Forelimb muscle (tissue), 1 donor: Measurements from ENCODE around the gene DDX46. TPM values are rescaled to one million over a fixed set of nuclear protein-coding genes. Genes with fewer than 3 reads are reported as not detected.
A peak's percentile ranks its signal among the peaks of the same experiment; 100 is the strongest.
"Not testable (repeated sequence)": the region's sequence is repeated elsewhere in the genome, so short reads cannot be mapped to it uniquely, and the experiment has no call there.

Experiments
- DNase-seq: peaks from one replicate; pipeline ENCODE4 v3.0.0-alpha.2; 2013; ENCODE audit warnings: low read depth
- polyA plus RNA-seq: library from polyadenylated mRNA; unstranded; fragments of 120-200 nt; gene quantifications from one replicate; pipeline ENCODE4 v1.2.1, GENCODE V29; 2013; ENCODE audit not compliant: insufficient read length

DDX46 gene
- polyA plus RNA-seq, 1 donor = 58.0 TPM

- no peak for DNase-seq
These were observed 86.8 kb downstream of the DDX46 start for GRCh38 chr5:134845335-134845851.

GRCh38 chr5:134845852-134846640, 87.5 kb downstream of the DDX46 start, which contains the start of gene C5orf24:
TSS of gene C5orf24 (plus strand) at chr5:134845968. CDS start at chr5:134854901, 8,933 bp downstream.
- peak; percentile 90 for DNase-seq

- DNase-seq = no peak
These were observed 88.0 kb downstream of the DDX46 start for GRCh38 chr5:134846641-134846960.

- DNase-seq = not testable (repeated sequence)
These were observed 90.9 kb downstream of the DDX46 start for GRCh38 chr5:134849434-134849933.

GRCh38 chr5:134851307-134851923, 92.8 kb downstream of the DDX46 start:
- DNase-seq = no peak

GRCh38 chr5:134856465-134856864, 97.9 kb downstream of the DDX46 start:
- DNase-seq = not testable (repeated sequence)

GRCh38 chr5:134857401-134857800, 98.8 kb downstream of the DDX46 start:
- no peak for DNase-seq

GRCh38 chr5:134864707-134865106, 106.1 kb downstream of the DDX46 start:
- DNase-seq = no peak

- DNase-seq = no peak
These were observed 114.9 kb downstream of the DDX46 start for GRCh38 chr5:134873494-134873893.

- DNase-seq = peak; percentile 78
These were observed 115.6 kb downstream of the DDX46 start, which contains the start of gene TXNDC15 for GRCh38 chr5:134873987-134874830. TSS of gene TXNDC15 (plus strand) at chr5:134874371. CDS start at chr5:134874428, 57 bp downstream.

- peak; percentile 83 for DNase-seq
These were observed 116.5 kb downstream of the DDX46 start for GRCh38 chr5:134874831-134875655.

GRCh38 chr5:134877159-134877558, 118.6 kb downstream of the DDX46 start:
- DNase-seq = no peak

GRCh38 chr5:134878403-134878802, 119.8 kb downstream of the DDX46 start:
- no peak for DNase-seq

- no peak for DNase-seq
These were observed 120.9 kb downstream of the DDX46 start for GRCh38 chr5:134879456-134879855.

Other genes with a start within 250 kb of the DDX46 start
- 0.94 TPM for gene JADE2, start 233.1 kb upstream of the DDX46 start, polyA plus RNA-seq
- gene SAR1B, start 126.0 kb upstream of the DDX46 start, polyA plus RNA-seq = 39.6 TPM
- 17.0 TPM for gene SEC24A, start 110.0 kb upstream of the DDX46 start, polyA plus RNA-seq
- 48.7 TPM for gene CAMLG, start 20.2 kb upstream of the DDX46 start, polyA plus RNA-seq
- 70.3 TPM for gene C5orf24, start 87.2 kb downstream of the DDX46 start, polyA plus RNA-seq
- gene TXNDC15, start 115.6 kb downstream of the DDX46 start, polyA plus RNA-seq = 68.1 TPM
- gene PCBD2, start 146.4 kb downstream of the DDX46 start, polyA plus RNA-seq = 10.2 TPM
- 0.87 TPM for gene CATSPER3, start 209.1 kb downstream of the DDX46 start, polyA plus RNA-seq